ENCODE results near the gene MBD6.

Gene MBD6

DNA sequence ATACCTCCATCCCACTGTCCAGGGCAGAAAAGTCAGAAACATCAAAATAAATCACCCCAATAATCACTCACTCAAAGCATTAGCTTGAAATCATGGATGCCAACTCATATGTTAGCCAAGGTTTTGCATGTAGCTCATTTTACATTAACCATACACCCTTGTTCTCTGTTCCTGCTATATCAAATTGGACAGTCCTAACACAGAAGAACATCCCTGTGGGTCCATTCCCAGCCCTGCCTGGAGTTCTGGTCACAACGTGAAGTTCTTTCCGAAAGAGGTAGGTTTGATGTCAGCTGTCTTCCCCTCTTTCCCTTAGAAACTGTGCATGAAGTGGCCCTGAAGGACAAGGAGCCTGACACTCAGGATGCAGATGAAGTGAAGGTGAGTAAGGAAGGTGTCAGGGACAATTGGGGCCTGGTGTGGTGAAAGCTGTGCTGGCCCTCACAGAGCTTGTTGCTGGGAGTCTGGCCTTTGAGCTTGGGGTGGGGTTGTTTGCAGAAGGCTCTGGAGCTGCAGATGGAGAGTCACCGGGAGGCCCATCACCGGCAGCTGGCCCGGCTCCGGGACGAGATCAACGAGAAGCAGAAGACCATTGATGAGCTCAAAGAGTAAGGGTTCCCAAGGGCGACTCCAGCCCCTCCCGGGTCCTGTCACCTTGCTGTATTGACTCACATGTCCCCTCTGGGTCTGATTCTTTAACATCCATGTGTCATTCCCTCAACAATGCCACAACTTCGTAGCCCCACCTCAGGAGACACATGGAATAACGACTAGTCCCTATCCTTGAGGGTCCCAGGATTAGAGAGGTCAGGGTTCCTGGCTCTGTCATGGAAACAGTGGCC lies 53.4 kb downstream of the MBD6 start:
- TF ChIP-seq CTCF (IDR thresholded peaks at IDR 0.05; ENCODE audit: borderline replicate concordance, control extremely low read depth, extremely low read depth, insufficient read depth, missing control alignments) = no peak
- in situ Hi-C loops (cut with MboI; ENCODE audit: low sequenced_read_pairs, unreplicated experiment) = no loop called here
- no peak for DNase-seq (ENCODE audit: low spot score)

DNA sequence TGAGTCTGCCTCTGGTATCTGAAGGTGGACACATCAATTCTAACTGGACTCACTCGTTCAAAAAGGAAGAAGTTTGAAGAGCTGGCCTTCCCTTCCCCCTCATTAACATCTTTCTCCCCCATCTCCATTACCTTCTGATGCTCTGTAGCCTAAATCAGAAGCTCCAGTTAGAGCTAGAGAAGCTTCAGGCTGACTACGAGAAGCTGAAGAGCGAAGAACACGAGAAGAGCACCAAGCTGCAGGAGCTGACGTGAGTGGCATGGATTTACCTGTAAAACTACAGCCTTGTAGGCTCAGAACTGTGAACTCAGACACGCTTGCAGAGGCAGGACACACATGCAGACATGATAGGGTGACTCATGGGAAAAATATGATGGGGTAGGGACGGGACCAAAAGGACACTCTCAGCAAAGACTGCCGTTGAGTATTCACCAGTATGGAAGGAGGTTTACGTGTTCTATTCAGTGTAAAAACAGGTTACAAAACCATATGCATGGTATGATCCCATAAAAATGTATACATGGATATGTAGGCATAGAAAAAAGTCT lies 54.1 kb downstream of the MBD6 start:
- in situ Hi-C loops (cut with MboI; ENCODE audit: low sequenced_read_pairs, unreplicated experiment) = no loop called here
- TF ChIP-seq CTCF (IDR thresholded peaks at IDR 0.05; ENCODE audit: borderline replicate concordance, control extremely low read depth, extremely low read depth, insufficient read depth, missing control alignments) = no peak
- DNase-seq (ENCODE audit: low spot score) = no peak

DNA sequence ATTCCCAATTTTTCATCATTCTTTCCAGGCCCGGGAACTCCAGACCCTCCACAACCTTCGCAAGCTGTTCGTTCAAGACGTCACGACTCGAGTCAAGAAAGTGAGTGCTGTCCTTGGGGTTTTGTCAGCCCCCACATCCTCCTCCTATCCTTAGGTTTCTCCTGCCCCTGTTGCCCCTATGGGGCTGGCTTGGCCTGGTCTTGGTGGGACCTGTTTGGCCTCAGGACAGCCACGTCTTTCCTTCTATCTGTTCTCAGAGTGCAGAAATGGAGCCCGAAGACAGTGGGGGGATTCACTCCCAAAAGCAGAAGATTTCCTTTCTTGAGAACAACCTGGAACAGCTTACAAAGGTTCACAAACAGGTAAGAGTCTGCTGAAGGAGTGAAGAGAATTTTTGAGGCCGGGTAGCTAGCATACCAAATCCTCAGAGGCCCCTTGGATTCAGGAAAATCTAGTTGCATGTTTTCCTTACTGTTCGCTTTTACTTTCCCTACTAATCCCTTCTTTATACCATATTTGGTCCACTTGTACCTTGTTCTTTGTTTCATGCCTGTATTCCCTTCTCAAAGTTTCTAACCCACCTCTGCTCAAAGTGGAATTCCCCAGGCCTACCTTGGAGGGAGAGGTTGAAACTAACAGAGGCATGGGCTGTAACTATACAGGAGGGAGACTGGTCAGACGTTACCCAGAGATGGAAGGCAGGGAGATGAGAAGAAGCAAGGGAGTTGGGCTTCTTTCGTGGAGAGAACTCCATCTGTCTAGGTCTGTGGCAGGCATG lies 55.5 kb downstream of the MBD6 start:
- TF ChIP-seq CTCF (IDR thresholded peaks at IDR 0.05; ENCODE audit: borderline replicate concordance, control extremely low read depth, extremely low read depth, insufficient read depth, missing control alignments) = no peak
- in situ Hi-C loops (cut with MboI; ENCODE audit: low sequenced_read_pairs, unreplicated experiment) = no loop called here
- DNase-seq (ENCODE audit: low spot score) = no peak

- in situ Hi-C loops (cut with MboI; ENCODE audit: low sequenced_read_pairs, unreplicated experiment) = no loop called here
- DNase-seq (ENCODE audit: low spot score) = no peak
- TF ChIP-seq CTCF (IDR thresholded peaks at IDR 0.05; ENCODE audit: borderline replicate concordance, control extremely low read depth, extremely low read depth, insufficient read depth, missing control alignments) = no peak
These were observed 56.4 kb downstream of the MBD6 start for GRCh38 chr12:57579011-57579410.
